GM12878 (cell line): Measurements from ENCODE around the gene NTN1.

Source experiments
- POLR2AphosphoS5 ChIP-seq: IDR thresholded peaks from 2 replicates; pipeline ENCODE4 v1.6.1; 2011; ENCODE audit warnings: mild to moderate bottlenecking, low read length, inconsistent platforms
- ZNF384 ChIP-seq: IDR thresholded peaks from 2 replicates; pipeline ENCODE4 v1.6.1; 2012; ENCODE audit warnings: low read depth, mild to moderate bottlenecking, low read length, improper control_type of control experiment, borderline replicate concordance
- TF ChIP-seq, protein P1 (sequence below): fragments of 150-350 bp; IDR thresholded peaks from 2 replicates; pipeline ENCODE4 v1.6.1; 2016; ENCODE audit warnings: low read depth, low read length

DNA sequence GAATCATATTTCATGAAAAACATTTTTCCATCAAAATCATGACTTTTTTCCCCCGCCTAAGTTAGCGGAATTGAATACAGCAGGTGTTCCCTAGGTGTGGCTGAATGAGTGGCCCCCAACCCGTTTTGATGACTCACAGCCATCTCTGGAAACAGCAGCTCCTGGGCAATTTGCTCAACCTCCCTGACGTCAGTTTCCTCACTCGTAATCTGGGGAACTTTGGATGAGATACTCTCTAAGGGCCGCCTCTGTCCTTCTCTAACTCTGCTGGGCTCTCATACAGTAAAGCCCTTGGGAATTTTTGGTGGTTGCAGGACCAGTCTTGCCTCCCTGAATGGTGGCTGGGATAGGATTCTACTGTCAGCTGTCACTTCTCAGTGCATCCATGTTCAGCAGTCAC lies 11.6 kb upstream of the NTN1 start:
- TF ChIP-seq ZNF384 (no peak), POLR2AphosphoS5 (no peak)
- TF ChIP-seq, protein P1, sequence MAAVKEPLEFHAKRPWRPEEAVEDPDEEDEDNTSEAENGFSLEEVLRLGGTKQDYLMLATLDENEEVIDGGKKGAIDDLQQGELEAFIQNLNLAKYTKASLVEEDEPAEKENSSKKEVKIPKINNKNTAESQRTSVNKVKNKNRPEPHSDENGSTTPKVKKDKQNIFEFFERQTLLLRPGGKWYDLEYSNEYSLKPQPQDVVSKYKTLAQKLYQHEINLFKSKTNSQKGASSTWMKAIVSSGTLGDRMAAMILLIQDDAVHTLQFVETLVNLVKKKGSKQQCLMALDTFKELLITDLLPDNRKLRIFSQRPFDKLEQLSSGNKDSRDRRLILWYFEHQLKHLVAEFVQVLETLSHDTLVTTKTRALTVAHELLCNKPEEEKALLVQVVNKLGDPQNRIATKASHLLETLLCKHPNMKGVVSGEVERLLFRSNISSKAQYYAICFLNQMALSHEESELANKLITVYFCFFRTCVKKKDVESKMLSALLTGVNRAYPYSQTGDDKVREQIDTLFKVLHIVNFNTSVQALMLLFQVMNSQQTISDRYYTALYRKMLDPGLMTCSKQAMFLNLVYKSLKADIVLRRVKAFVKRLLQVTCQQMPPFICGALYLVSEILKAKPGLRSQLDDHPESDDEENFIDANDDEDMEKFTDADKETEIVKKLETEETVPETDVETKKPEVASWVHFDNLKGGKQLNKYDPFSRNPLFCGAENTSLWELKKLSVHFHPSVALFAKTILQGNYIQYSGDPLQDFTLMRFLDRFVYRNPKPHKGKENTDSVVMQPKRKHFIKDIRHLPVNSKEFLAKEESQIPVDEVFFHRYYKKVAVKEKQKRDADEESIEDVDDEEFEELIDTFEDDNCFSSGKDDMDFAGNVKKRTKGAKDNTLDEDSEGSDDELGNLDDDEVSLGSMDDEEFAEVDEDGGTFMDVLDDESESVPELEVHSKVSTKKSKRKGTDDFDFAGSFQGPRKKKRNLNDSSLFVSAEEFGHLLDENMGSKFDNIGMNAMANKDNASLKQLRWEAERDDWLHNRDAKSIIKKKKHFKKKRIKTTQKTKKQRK = no peak
